HT-29 (cell line): ENCODE measurements around the gene GCHFR. TPM values are rescaled to one million over a fixed set of nuclear protein-coding genes. Genes with fewer than 3 reads are reported as not detected.

ENCODE experiments used
- DNase-seq: peaks from one replicate; pipeline ENCODE4 v3.0.0-alpha.2; 2015; ENCODE audit warnings: low spot score
- total RNA-seq: library from RNA; depleted of rRNA; stranded (reverse); fragments of >200 nt; shearing (Covaris generic); gene quantifications from 2 replicates; pipeline ENCODE4 v1.2.3, GENCODE V29; 2014; rRNA removed

The GCHFR gene
- 327 and 329 TPM in 2 replicates for total RNA-seq

- DNase-seq, result peak; percentile 93
Observed at GRCh38 chr15:40763801-40764628, at the start of gene GCHFR. Gene GCHFR (plus strand): TSS chr15:40764068. CDS start chr15:40764181, 113 bp downstream.

- no peak for DNase-seq
Observed at GRCh38 chr15:40714144-40714543, 49.7 kb upstream of the GCHFR start.

GRCh38 chr15:40716165-40716564, 47.7 kb upstream of the GCHFR start:
- no peak for DNase-seq

GRCh38 chr15:40721701-40722100, 42.2 kb upstream of the GCHFR start:
- DNase-seq, result no peak

GRCh38 chr15:40722354-40722753, 41.5 kb upstream of the GCHFR start:
- DNase-seq, result no peak

- no peak for DNase-seq
Observed at GRCh38 chr15:40722934-40723333, 40.9 kb upstream of the GCHFR start.

GRCh38 chr15:40723919-40724318, 39.9 kb upstream of the GCHFR start:
- no peak for DNase-seq

GRCh38 chr15:40731034-40731433, 32.8 kb upstream of the GCHFR start:
- no peak for DNase-seq

GRCh38 chr15:40736575-40736974, 27.3 kb upstream of the GCHFR start:
- DNase-seq, result no peak

GRCh38 chr15:40737048-40737447, 26.8 kb upstream of the GCHFR start:
- DNase-seq, result no peak

- DNase-seq, result no peak
Observed at GRCh38 chr15:40739047-40739446, 24.8 kb upstream of the GCHFR start.

- DNase-seq, result no peak
Observed at GRCh38 chr15:40739854-40740253, 24.0 kb upstream of the GCHFR start.

- DNase-seq, result no peak
Observed at GRCh38 chr15:40743485-40743901, 20.4 kb upstream of the GCHFR start.

- no peak for DNase-seq
Observed at GRCh38 chr15:40743921-40744814, 19.7 kb upstream of the GCHFR start.

- DNase-seq, result no peak
Observed at GRCh38 chr15:40744815-40745152, 19.1 kb upstream of the GCHFR start.

GRCh38 chr15:40746916-40747418, 16.9 kb upstream of the GCHFR start:
- no peak for DNase-seq

- DNase-seq, result no peak
Observed at GRCh38 chr15:40747685-40748631, 15.9 kb upstream of the GCHFR start.

GRCh38 chr15:40749151-40749630, 14.7 kb upstream of the GCHFR start:
- no peak for DNase-seq

- no peak for DNase-seq
Observed at GRCh38 chr15:40750885-40751284, 13.0 kb upstream of the GCHFR start.

GRCh38 chr15:40751745-40752144, 12.1 kb upstream of the GCHFR start:
- DNase-seq, result no peak

GRCh38 chr15:40754574-40754882, 9.3 kb upstream of the GCHFR start:
- peak; percentile 48 for DNase-seq
